HG02884 (cell line): Measurements from ENCODE around the gene TNIK.

Experiments
- ATAC-seq: cut with Tn5 transposase; IDR thresholded peaks from one replicate; pipeline ENCODE4 v1.9.1; 2021; ENCODE audit warnings: mild to moderate bottlenecking, moderate library complexity; ENCODE audit not compliant: unreplicated experiment

TNIK gene

GRCh38 chr3:171113716-171114115 is 346.5 kb downstream of the TNIK start:
- ATAC-seq = no peak

- no peak for ATAC-seq
Observed at GRCh38 chr3:171110715-171111114, 349.5 kb downstream of the TNIK start.

- no peak for ATAC-seq
Observed at GRCh38 chr3:171108066-171108465, 352.1 kb downstream of the TNIK start.

GRCh38 chr3:171103185-171103584 is 357.0 kb downstream of the TNIK start:
- ATAC-seq = no peak

- ATAC-seq = no peak
Observed at GRCh38 chr3:171101982-171102641, 358.1 kb downstream of the TNIK start.

- no peak for ATAC-seq
Observed at GRCh38 chr3:171099911-171100310, 360.3 kb downstream of the TNIK start.

- peak; percentile 99 for ATAC-seq
Observed at GRCh38 chr3:171095063-171095462, 365.1 kb downstream of the TNIK start.

- no peak for ATAC-seq
Observed at GRCh38 chr3:171094411-171094810, 365.8 kb downstream of the TNIK start.

- ATAC-seq = no peak
Observed at GRCh38 chr3:171093462-171093861, 366.7 kb downstream of the TNIK start.

- no peak for ATAC-seq
Observed at GRCh38 chr3:171092467-171092911, 367.7 kb downstream of the TNIK start.

GRCh38 chr3:171090321-171090720 is 369.9 kb downstream of the TNIK start:
- no peak for ATAC-seq

GRCh38 chr3:171088964-171089754 is 371.0 kb downstream of the TNIK start:
- no peak for ATAC-seq

- ATAC-seq = no peak
Observed at GRCh38 chr3:171088496-171088895, 371.7 kb downstream of the TNIK start.

- peak; percentile 60 for ATAC-seq
Observed at GRCh38 chr3:171086914-171087313, 373.3 kb downstream of the TNIK start.

- no peak for ATAC-seq
Observed at GRCh38 chr3:171077261-171077660, 382.9 kb downstream of the TNIK start.

GRCh38 chr3:171072432-171072831 is 387.8 kb downstream of the TNIK start:
- ATAC-seq = no peak

GRCh38 chr3:171068658-171069057 is 391.5 kb downstream of the TNIK start:
- no peak for ATAC-seq

GRCh38 chr3:171066206-171066605 is 394.0 kb downstream of the TNIK start:
- ATAC-seq = no peak

- ATAC-seq = no peak
Observed at GRCh38 chr3:171065732-171066131, 394.5 kb downstream of the TNIK start.

GRCh38 chr3:171064461-171064860 is 395.7 kb downstream of the TNIK start:
- ATAC-seq = no peak

- ATAC-seq = no peak
Observed at GRCh38 chr3:171061749-171062148, 398.5 kb downstream of the TNIK start.

- ATAC-seq = no peak
Observed at GRCh38 chr3:171059978-171060377, 400.2 kb downstream of the TNIK start.
